SU-DHL-6 (cell line): ENCODE results near the gene CNTN5.

Experiments used
- CTCF ChIP-seq: fragments of 200-600 bp; sonication (generic); IDR thresholded peaks from one replicate; pipeline ENCODE4 v1.5.1; 2017; ENCODE audit warnings: antibody characterized with exemption, mild to moderate bottlenecking, low read length, moderate library complexity; ENCODE audit not compliant: insufficient read depth, poor library complexity, severe bottlenecking
- EZH2phosphoT487 ChIP-seq: fragments of 200-600 bp; sonication (generic), shearing (Covaris generic); conservative IDR thresholded peaks from 2 replicates; pipeline ENCODE4 v1.6.1; 2018; ENCODE audit warnings: mild to moderate bottlenecking, antibody characterized with exemption, low read length, moderate library complexity, mixed read lengths

- TF ChIP-seq CTCF: no peak
- no peak for TF ChIP-seq EZH2phosphoT487
Observed at GRCh38 chr11:99683933-99684332, 663.2 kb downstream of the CNTN5 start.
